HG03354 (cell line): ENCODE measurements around the gene SLC25A21.
"Not testable (repeated sequence)": the region's sequence is repeated elsewhere in the genome, so short reads cannot be mapped to it uniquely, and the experiment has no call there.

Experiments used
- ATAC-seq: cut with Tn5 transposase; IDR thresholded peaks from one replicate; pipeline ENCODE4 v1.9.1; 2021; ENCODE audit warnings: mild to moderate bottlenecking; ENCODE audit not compliant: unreplicated experiment, poor library complexity, severe bottlenecking

Gene SLC25A21

DNA sequence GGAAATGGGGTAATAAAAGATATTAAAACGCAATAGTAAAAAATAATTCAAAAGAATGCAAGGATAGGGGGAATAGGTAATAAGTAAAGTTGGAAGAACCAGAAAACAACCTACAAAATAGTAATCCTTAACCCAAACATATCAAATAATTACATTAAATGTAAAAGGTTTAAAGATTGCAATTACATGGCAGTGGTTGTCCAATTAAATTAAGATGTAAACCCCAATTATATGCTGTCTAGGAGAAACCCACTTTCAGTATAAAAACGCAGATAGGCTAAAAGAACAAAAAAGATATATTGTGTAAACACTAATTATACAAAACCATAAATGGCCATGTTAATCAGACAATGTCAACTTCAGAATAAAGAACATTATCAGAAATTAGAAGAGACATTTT is 247.3 kb downstream of the SLC25A21 start:
- no peak for ATAC-seq

DNA sequence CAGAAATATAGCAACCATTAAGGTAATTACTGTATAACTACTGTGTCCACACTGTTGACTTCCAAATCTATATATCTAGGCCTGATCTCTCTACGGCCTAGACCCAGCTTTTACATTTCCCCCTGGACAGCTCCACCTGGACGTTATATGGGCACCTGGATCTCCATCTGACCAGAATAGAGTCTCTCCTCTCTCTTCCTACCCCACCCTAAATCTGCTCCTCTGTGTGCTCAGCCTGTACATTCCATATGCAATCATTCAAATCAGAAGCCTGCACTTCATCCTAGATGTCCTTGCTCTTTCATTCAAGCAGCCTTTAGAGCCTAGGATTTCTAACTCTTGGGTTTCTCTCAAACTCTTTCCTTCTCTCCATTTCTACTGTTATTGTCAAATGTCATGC is 255.7 kb downstream of the SLC25A21 start:
- no peak for ATAC-seq

DNA sequence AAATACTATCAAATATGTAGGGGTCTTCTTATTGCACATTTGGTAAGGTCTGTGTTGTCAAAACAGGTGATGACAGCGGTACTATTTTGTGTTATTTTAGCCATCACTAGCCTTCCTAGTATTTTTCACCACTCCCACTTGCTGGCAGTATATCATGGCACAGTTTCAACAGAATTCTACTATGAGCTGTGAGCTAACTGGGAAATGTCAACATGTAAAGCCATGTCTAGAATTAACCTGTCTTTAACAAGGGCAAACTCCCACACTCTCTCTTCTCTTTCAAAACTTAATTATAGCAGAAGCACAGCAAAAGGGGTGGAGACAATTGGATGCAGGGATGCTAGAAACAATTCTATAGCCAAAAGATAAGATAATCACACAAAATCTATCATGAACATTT is 257.3 kb downstream of the SLC25A21 start:
- ATAC-seq = no peak

DNA sequence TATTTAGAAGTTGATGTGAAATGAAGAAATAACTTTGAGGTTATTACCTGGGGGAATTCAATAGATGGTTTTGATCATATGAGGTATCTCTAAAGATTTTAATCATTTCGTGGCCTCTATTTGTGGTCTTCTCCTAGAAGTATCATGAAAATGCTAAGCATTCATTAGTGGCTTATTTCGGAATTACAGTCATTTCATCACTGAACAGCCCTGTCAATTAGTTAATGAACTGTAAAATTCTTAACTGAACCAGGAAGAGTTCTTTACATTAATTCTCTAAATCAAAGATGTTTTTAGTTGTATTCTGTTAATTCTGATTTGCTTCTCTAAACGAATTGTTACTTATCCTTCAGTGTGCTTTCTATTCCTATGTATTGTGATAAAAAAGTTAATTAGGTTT is 261.8 kb downstream of the SLC25A21 start:
- no peak for ATAC-seq

DNA sequence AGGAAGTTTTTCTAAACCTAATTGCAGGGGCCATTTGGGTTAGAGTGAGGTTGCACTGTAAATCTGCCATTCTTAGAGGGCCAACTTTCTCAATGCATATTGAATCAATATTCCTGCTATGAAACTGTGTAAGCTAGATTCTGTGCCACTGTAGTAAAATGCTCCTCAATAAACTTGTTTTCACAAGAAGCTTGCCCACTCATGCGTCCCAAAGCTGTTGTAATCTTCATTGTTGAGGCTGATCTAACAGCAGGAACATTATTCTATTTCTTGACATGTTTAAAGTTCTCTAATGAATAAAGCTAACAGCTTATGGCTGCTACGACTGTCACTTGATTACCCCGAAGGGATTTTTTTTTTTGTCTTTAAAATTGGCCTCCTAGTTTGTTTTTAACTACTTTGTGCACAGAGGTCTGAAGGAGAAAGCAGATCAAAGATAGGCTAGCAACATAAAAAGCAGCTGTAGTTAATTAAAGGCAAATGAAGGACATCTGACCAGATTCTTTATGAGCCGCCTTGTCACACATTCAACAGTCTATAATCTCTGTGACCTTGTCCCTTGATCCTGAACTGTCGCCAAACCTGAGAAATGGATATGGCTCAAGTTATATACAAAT is 267.0 kb downstream of the SLC25A21 start:
- no peak for ATAC-seq

DNA sequence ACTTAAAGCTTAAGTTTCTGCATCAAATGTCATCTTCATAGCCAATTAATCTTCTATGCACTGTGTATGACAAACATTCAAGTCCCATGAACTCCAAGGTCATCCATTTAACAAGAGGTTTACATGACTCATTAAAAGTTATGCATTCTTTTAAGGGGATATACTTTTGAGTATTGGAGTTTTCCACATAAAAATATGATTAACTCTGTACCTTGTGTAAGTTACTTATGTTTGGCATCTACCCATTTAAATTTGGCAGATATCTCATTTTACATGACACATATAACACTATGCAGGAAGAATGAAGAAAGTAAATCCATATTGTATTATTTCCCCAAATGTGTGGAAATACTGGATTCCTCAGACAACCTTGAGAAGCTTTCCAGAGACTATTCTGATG is 270.5 kb downstream of the SLC25A21 start:
- ATAC-seq = no peak

DNA sequence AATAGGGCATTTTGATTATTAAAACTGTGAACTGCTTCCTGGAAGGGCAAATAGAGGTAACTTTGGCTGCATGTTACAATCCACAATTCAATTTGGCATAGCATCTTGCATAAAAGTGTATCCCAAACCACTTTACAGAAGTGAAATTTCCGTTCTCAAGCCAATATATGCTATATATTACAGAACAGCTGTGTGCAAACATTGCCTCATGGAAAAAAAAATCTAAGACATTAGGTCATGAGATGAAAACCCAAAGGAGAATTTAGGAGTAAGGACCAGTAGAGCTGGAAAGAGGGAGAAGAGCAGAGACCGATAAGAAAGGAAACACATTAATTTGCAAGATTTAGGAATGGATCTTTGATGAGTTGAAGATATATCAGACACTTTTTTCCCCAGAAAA is 271.6 kb downstream of the SLC25A21 start:
- ATAC-seq = no peak

DNA sequence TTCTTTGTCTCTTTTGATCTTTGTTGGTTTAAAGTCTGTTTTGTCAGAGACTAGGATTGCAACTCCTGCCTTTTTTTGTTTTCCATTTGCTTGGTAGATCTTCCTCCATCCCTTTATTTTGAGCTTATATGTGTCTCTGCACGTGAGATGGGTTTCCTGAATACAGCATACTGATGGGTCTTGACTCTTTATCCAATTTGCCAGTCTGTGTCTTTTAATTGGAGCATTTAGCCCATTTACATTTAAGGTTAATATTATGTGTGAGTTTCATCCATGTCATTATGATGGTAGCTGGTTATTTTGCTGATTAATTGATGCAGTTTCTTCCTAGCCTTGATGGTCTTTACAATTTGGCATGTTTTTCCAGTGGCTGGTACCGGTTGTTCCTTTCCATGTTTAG is 276.1 kb downstream of the SLC25A21 start:
- not testable (repeated sequence) for ATAC-seq

DNA sequence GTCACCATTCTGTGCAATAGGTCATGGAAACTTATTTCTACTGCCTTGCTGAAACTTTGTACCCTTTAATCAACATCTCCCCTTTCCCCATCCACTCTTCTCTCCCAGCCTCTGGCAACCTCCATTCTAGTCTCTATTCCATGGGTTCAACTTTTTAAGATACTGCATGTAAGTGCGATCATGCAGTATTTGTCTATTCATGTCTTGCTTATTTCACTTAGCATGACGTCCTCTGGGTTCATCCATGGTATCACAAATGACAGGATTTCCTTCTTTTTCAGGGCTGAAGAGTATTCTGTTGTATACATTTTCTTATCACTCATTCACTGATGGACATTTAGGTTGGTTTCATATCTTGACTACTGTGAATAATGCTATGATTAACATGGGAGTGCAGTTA is 288.4 kb downstream of the SLC25A21 start:
- ATAC-seq = no peak

DNA sequence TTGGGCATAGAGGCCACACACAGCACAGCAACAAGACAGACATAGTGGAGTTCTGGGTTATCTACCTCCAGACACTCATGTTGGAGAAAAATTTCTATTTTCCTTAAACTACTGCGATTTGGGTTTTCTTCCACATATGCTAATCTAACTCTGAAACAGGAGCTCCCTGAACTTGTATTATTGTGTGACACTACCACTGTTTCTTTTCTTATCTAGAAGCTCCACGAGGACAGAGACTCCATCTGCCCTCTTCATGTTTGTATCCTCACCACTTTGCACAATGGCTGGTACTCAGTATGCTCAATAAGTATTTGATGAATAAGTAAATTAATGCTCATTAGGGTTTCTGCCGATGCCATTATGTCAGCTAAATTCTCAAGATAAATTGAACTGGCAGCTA is 292.1 kb downstream of the SLC25A21 start:
- no peak for ATAC-seq

DNA sequence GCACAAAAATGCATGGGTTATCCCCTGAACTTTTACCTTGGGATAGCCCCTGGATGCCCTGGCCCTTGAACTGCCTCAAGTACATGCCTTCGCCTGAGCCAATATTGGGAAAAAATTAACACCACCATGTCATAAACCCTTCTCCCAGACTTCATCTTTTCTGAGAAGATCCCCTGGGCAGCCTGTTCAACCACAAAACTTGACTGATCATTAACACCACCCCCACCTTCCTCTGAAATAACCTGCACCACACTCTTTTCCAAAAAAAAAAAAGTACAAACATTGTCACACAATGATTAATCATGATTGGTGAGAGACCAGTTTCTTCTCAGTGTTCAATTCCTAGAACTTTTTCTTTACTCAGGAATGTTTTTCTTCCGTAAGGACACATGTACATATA is 292.8 kb downstream of the SLC25A21 start:
- ATAC-seq = no peak

DNA sequence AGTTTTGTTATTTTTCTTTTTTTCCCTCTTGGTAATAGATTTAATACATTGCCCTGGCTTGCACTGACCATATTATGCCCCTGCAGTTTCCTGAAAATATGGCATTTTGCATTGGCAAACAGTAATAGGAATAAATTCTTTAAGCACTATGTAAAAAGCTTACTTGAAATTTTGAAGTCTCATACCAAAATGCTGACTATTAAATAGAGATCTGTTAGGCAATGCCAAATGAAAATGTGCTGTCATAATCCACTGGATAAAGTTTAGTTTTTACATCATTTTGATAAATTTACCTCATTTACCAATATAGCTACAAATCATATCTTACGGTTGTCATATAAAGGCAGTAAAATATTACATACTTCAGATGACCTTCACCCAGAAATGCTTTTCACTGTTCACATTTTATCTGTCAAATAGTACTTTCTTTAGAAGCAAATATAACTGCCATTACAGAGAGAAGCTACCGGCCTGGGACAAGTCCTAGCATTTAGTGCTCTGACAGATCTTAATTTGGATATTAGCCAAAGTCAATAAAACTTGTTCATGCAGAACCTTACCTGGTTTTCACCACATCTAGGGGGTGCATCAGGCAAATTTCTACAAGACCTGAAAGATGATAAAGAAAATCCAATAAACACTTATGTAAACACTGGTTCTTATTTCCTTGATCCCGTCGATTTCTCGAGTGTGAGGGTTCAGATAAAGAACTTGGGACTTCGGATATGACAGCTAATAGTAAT is 297.8 kb downstream of the SLC25A21 start:
- no peak for ATAC-seq

DNA sequence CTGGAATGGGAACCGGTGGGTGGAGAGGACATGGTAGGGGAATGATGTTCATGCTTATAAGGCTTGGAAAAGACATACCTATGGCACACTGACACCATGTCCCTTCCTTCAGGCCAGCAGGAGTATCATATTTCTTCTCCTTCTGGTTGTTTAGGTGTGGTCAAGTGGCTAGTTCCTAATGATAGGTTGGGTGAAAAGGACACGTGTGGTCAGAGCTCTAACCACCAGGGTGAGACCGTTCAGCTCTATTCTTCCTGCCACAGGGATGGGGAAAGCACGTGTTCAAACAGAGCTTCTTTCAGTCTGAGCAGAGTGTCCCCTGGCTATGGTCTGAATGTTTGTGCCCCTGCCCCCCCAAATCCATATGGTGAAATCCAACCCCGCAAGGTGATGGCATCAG is 301.6 kb downstream of the SLC25A21 start:
- no peak for ATAC-seq

DNA sequence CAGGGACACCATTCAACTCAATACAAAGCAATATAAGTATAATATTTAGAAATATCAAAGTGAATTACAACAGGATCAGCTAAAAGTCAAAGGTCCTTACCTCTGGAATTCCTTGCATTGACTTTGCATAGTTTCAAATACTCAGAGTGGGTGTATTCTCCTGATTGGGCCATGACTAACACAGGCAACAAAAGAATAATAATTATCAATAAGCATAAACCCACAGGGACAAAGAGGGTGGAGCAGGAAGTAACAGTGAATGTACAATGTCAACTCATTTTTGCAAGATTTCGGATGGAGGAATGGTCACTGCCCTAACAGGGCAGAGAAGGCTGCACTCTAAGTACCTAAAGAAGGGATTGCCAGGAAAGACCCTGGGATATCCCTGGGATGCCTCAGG is 303.3 kb downstream of the SLC25A21 start:
- ATAC-seq = no peak

DNA sequence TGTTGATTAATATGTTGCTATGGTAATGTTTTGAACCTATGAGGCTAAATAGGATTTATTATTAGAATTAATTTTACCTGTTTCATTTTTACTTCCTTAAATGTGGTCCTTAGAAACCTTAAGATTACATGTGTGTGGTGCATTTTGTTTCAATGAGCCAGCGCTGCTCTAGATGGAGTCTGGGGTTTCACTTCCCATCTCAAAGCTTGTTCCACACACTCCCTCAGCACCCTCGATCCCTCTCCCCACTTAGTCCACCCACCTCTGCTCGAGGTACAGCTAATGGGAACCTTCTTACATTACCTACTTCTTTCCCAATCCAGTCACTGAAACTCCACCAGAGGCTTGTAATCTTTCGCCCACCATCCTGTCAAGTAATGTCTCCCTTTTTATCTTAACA is 305.5 kb downstream of the SLC25A21 start:
- peak; percentile 85 for ATAC-seq

DNA sequence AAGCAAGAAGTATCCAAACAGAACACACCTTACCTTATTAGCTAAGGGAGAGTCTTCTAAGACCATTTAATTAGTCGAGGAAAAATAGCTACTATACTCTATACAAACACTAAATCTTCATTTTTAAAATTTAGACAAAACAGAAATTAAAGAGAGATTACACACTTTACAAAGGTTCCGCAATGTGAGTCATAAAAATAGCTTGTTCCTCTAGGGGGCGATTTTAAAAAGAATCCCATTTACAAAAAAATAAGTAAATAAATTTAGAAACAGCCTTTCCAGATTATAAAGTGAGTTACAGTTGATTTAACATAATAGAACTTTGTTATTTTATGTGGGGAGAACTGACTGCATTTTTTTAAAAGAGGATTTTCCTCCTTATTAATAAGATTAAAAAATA is 309.1 kb downstream of the SLC25A21 start:
- ATAC-seq = no peak

DNA sequence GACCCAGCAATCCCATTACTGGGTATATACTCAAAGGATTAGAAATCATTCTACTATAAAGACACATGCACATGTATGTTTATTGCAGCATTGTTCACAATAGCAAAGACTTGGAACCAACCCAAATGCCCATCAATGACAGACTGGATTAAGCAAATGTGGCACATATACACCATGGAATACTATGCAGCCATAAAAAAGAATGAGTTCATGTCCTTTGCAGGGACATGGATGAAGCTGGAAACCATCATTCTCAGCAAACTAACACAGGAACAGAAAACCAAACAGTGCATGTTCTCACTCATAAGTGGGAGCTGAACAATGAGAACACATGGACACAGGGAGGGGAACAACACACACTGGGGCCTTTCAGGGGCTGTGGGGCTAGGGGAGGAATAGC is 310.2 kb downstream of the SLC25A21 start:
- ATAC-seq = not testable (repeated sequence)

DNA sequence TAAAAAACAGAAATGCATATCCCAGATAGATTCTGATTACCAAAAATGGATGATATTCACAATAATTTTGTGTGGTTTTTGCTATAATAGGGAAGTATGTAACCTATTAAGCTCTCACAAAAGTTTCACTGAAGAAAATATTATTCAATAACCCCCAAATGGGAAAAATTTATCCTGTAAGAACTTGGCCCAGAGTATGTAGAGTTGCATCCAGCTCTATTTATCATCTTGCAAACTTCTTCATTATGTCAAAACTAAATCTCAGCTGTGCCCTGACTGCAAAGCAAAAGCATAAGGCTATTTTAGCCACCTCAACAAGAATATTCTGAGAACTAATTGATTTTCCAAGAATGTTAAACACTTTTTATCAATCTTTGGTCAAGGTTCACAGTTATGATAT is 311.6 kb downstream of the SLC25A21 start:
- no peak for ATAC-seq

DNA sequence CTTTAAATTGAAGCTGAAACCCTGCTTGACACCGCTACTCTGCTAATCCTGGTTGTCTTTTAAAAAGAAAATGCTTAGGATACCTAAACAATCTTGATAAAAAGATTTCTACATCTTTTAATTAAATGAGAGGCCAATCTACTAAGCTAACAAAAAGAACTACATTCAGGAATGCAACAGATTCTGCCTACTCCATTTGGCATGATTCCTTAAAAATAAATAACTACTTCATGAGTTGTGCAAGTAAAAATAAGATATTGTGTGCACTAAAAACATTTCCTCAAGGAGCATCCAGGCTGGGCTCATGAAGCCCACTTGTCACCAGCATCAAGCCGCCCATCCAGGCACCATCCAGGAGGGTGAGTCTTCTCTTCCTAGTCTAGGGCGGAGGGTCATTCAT is 313.3 kb downstream of the SLC25A21 start:
- no peak for ATAC-seq

DNA sequence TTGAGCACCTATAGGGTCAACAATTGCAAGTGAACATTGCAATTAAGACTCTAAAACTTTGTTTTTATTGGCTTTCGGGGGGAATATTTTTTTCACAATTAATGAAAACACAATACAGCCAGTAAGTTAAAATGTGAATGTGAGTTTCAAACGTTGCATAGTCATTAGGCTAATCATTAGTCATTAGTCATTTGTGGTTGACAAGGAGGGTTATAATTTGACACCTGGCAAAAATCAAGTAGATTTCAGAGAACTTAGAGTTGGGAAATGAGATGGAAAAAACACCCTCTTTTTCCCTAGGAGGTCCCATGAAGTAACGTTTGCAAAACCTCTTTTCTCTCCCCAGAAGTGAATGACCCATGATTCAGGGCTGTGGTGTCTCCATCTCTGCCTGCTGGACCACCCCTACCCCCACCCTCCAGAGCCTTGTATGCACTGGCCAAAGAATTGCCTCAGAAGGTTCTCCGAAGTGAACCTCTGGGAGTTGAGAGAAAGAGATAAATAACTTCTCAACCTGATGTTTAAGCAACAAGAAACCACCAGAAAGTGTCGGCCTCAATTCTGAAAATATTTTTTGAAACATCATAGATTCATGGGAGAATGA is 314.5 kb downstream of the SLC25A21 start:
- no peak for ATAC-seq

DNA sequence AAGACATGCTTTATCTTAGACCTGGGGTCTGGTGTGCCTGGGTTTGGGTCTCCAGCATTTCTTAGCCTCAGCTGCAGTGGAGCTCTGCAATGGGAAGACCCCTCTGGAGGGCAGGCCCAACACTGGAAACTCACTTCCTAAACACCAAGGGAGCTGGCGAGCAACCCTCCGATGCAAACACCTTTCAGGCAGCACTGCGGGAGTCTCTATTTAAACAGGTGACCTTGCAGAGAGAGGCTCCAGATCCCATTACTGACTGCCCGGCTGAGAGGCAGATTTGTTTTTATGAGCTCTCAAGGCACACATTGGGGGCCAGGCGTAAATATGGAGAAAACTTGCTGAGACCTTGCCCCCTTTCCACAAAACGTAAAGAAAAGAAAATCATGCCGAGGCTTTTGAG is 315.3 kb downstream of the SLC25A21 start:
- no peak for ATAC-seq
